Measurements from ENCODE around the gene NUP133. TPM values are rescaled to one million over a fixed set of nuclear protein-coding genes. Genes with fewer than 3 reads are reported as not detected.

The NUP133 gene
- total RNA-seq, 4 donors from 2014 or later, result 26.6 to 58.1 (median 38.8) TPM

DNA sequence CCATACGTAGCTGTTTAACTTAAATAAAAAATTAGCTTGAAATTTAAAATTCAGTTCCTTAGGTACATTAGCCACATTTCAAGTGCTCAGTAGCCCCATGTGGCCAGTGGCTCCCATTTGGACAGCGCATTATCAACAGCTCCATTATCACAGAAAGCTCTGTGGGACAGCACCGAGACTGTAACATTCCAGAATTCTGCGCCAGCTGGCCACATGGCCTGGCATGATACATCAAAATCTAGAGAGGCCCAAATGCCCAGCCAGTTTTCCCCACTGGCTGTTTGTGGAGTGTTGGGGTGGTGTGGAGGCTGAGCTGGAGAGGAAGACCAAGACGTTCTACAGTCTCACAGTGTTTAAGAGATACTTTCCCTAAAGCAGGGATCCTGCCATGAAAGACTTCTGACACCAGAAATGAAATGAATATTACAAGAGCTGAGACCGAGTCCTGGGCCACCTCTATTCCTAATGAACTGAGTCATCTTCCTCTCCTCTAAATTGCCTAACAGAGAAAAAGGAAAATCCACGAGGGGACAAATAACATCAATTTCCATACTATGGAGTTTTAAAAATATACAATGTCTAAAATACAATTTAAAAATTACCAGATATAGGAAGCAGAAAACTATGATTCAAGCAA is 47.0 kb downstream of the NUP133 start:
- Histone ChIP-seq H3K4me1 (no peaks in the 10 kb centered on the region), H3K4me3 (no peak overlapping the region), H3K9me3 (no peaks in the 10 kb centered on the region), H3K27me3 (no peaks in the 10 kb centered on the region), H3K27ac (no peak overlapping the region), H3K36me3 (peaks cover 96% of the 10 kb centered on the region)
- WGBS, result 90% methylated on average over 7 of the region's 7 CpGs
- no peak for TF ChIP-seq POLR2A (IDR thresholded peaks at IDR 0.05)
- TF ChIP-seq POLR2AphosphoS5 (IDR thresholded peaks at IDR 0.05), result no peak
- no peak for TF ChIP-seq EP300 (IDR thresholded peaks at IDR 0.05)
- TF ChIP-seq, protein P1, sequence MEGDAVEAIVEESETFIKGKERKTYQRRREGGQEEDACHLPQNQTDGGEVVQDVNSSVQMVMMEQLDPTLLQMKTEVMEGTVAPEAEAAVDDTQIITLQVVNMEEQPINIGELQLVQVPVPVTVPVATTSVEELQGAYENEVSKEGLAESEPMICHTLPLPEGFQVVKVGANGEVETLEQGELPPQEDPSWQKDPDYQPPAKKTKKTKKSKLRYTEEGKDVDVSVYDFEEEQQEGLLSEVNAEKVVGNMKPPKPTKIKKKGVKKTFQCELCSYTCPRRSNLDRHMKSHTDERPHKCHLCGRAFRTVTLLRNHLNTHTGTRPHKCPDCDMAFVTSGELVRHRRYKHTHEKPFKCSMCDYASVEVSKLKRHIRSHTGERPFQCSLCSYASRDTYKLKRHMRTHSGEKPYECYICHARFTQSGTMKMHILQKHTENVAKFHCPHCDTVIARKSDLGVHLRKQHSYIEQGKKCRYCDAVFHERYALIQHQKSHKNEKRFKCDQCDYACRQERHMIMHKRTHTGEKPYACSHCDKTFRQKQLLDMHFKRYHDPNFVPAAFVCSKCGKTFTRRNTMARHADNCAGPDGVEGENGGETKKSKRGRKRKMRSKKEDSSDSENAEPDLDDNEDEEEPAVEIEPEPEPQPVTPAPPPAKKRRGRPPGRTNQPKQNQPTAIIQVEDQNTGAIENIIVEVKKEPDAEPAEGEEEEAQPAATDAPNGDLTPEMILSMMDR (IDR thresholded peaks at IDR 0.05), result no peak
- DNase-seq (ENCODE audit: low spot score in 2 of 2), result no peak

DNA sequence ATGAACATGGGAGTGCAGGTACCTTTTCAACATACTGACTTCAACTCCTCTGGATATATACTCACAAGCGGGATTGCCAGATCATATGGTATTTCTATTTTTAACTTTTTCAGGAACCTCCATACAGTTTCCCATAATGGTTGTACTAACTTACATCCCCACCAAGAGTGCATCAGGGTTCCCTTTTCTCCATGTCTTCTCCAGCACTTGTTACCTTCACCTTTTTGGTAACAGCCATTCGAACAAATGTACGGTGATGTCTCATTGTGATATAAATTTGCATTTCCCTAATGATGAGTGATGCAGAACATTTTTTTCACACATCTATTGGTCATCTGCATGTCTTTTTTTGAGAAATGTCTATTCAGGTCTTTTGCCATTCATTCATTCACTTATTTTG is 48.3 kb downstream of the NUP133 start:
- 95% methylated on average over 3 of the region's 3 CpGs for WGBS
- Histone ChIP-seq H3K27me3 (no peaks in the 10 kb centered on the region), H3K4me3 (no peak overlapping the region), H3K9me3 (no peaks in the 10 kb centered on the region), H3K36me3 (peaks cover 95% of the 10 kb centered on the region), H3K27ac (no peak overlapping the region), H3K4me1 (no peaks in the 10 kb centered on the region)
- TF ChIP-seq, protein P1 (IDR thresholded peaks at IDR 0.05), result no peak
- TF ChIP-seq EP300 (IDR thresholded peaks at IDR 0.05), result no peak
- no peak for TF ChIP-seq POLR2AphosphoS5 (IDR thresholded peaks at IDR 0.05)
- TF ChIP-seq POLR2A (IDR thresholded peaks at IDR 0.05), result no peak
- no peak for DNase-seq (ENCODE audit: low spot score in 2 of 2)

DNA sequence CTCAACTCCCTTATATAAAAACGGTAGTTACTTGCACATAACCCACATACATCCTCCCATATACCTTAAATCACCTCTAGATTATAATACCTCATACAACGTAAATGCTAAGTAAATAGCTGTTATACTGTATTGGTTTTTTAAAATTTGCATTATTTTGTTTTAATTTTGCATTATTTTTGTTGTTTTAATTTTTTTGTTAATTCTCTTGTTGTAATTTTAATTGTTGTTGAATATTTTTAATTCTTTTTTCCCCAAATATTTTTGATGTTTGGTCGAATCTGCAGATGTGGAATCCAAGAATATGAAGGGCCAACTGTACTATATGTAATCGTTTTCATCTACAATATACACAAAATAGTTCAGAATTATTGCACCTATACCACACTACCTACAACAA is 50.7 kb downstream of the NUP133 start:
- TF ChIP-seq POLR2AphosphoS5 (IDR thresholded peaks at IDR 0.05), result no peak
- TF ChIP-seq, protein P1 (IDR thresholded peaks at IDR 0.05), result no peak
- no peak for TF ChIP-seq EP300 (IDR thresholded peaks at IDR 0.05)
- no peak for TF ChIP-seq POLR2A (IDR thresholded peaks at IDR 0.05)
- H3K27me3 ChIP-seq, result no peaks in the 10 kb centered on the region
- H3K9me3 ChIP-seq, result no peaks in the 10 kb centered on the region
- no peak overlapping the region for H3K4me3 ChIP-seq
- no peaks in the 10 kb centered on the region for H3K4me1 ChIP-seq
- no peak for DNase-seq (ENCODE audit: low spot score in 2 of 2)
- 90% methylated on average over 4 of the region's 4 CpGs for WGBS
- peaks cover 72% of the 10 kb centered on the region for H3K36me3 ChIP-seq
- H3K27ac ChIP-seq, result no peak overlapping the region

DNA sequence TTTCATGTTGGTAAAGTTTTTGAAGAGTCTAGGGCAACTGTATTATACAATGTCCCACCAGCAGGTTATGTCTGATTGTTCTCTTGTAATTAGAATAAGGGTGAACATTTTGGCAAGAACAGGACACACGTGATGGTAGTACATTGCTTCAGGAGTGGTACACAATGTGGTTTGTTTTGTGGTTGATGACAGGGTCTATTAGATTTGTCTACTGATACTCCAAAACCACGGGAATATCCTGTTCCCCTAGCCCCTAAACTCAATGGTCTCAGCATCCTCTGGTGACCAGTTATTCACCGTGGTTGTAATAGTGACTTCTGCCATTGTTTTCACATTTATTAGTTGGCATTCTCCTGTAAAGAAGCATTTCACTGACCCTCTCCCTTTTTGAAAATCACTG is 52.1 kb downstream of the NUP133 start:
- WGBS, result 70% methylated on average over 3 of the region's 3 CpGs
- H3K36me3 ChIP-seq, result peaks cover 73% of the 10 kb centered on the region
- H3K4me3 ChIP-seq, result no peak overlapping the region
- no peak for DNase-seq (ENCODE audit: low spot score in 2 of 2)
- TF ChIP-seq POLR2AphosphoS5 (IDR thresholded peaks at IDR 0.05), result no peak
- TF ChIP-seq POLR2A (IDR thresholded peaks at IDR 0.05), result no peak
- TF ChIP-seq, protein P1 (IDR thresholded peaks at IDR 0.05), result no peak
- TF ChIP-seq EP300 (IDR thresholded peaks at IDR 0.05), result no peak
- no peaks in the 10 kb centered on the region for H3K9me3 ChIP-seq
- H3K4me1 ChIP-seq, result no peaks in the 10 kb centered on the region
- H3K27me3 ChIP-seq, result no peaks in the 10 kb centered on the region
- H3K27ac ChIP-seq, result no peak overlapping the region

DNA sequence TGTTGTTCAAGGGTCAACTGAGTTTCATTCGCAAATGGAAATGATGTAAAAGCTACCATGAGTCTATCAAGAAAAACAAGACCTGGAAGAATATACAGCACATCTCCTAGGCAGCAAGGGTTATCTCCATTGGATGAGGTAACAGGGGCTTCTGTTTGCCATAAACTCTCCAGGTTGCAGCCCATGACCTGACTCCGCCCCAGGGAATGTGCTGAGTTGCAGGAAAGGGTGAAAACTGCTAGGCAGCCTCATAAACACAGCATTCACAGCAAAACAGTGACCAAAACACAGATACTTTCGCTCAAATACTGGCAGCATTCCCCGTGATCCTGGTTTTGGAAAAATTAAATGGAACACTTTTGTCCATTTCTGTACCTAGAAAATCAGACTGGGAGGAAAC is 54.1 kb downstream of the NUP133 start:
- DNase-seq (ENCODE audit: low spot score in 2 of 2), result no peak
- 96% methylated on average over 4 of the region's 4 CpGs for WGBS
- H3K36me3 ChIP-seq, result peaks cover 66% of the 10 kb centered on the region

More for the DNA sequence above, 54.1 kb downstream of the NUP133 start:
- TF ChIP-seq POLR2AphosphoS5 (IDR thresholded peaks at IDR 0.05) (no peak), POLR2A (IDR thresholded peaks at IDR 0.05) (no peak), EP300 (IDR thresholded peaks at IDR 0.05) (no peak)
- TF ChIP-seq, protein P1 (IDR thresholded peaks at IDR 0.05), result no peak
- Histone ChIP-seq H3K4me1 (no peaks in the 10 kb centered on the region), H3K4me3 (no peak overlapping the region), H3K27ac (no peak overlapping the region), H3K9me3 (no peaks in the 10 kb centered on the region), H3K27me3 (no peaks in the 10 kb centered on the region)
